Forelimb muscle (tissue), 1 donor: ENCODE data around the gene PRUNE2. TPM values are rescaled to one million over a fixed set of nuclear protein-coding genes. Genes with fewer than 3 reads are reported as not detected.
"Not testable (repeated sequence)": the region's sequence is repeated elsewhere in the genome, so short reads cannot be mapped to it uniquely, and the experiment has no call there.

Experiments used
- DNase-seq: peaks from one replicate; pipeline ENCODE4 v3.0.0-alpha.2; 2013; ENCODE audit warnings: low read depth
- polyA plus RNA-seq: library from polyadenylated mRNA; unstranded; fragments of 120-200 nt; gene quantifications from one replicate; pipeline ENCODE4 v1.2.1, GENCODE V29; 2013; ENCODE audit not compliant: insufficient read length

The PRUNE2 gene, protein sequence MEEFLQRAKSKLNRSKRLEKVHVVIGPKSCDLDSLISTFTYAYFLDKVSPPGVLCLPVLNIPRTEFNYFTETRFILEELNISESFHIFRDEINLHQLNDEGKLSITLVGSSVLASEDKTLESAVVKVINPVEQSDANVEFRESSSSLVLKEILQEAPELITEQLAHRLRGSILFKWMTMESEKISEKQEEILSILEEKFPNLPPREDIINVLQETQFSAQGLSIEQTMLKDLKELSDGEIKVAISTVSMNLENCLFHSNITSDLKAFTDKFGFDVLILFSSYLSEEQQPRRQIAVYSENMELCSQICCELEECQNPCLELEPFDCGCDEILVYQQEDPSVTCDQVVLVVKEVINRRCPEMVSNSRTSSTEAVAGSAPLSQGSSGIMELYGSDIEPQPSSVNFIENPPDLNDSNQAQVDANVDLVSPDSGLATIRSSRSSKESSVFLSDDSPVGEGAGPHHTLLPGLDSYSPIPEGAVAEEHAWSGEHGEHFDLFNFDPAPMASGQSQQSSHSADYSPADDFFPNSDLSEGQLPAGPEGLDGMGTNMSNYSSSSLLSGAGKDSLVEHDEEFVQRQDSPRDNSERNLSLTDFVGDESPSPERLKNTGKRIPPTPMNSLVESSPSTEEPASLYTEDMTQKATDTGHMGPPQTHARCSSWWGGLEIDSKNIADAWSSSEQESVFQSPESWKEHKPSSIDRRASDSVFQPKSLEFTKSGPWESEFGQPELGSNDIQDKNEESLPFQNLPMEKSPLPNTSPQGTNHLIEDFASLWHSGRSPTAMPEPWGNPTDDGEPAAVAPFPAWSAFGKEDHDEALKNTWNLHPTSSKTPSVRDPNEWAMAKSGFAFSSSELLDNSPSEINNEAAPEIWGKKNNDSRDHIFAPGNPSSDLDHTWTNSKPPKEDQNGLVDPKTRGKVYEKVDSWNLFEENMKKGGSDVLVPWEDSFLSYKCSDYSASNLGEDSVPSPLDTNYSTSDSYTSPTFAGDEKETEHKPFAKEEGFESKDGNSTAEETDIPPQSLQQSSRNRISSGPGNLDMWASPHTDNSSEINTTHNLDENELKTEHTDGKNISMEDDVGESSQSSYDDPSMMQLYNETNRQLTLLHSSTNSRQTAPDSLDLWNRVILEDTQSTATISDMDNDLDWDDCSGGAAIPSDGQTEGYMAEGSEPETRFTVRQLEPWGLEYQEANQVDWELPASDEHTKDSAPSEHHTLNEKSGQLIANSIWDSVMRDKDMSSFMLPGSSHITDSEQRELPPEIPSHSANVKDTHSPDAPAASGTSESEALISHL (N-terminal part only)
- 10.8 TPM for polyA plus RNA-seq

DNA sequence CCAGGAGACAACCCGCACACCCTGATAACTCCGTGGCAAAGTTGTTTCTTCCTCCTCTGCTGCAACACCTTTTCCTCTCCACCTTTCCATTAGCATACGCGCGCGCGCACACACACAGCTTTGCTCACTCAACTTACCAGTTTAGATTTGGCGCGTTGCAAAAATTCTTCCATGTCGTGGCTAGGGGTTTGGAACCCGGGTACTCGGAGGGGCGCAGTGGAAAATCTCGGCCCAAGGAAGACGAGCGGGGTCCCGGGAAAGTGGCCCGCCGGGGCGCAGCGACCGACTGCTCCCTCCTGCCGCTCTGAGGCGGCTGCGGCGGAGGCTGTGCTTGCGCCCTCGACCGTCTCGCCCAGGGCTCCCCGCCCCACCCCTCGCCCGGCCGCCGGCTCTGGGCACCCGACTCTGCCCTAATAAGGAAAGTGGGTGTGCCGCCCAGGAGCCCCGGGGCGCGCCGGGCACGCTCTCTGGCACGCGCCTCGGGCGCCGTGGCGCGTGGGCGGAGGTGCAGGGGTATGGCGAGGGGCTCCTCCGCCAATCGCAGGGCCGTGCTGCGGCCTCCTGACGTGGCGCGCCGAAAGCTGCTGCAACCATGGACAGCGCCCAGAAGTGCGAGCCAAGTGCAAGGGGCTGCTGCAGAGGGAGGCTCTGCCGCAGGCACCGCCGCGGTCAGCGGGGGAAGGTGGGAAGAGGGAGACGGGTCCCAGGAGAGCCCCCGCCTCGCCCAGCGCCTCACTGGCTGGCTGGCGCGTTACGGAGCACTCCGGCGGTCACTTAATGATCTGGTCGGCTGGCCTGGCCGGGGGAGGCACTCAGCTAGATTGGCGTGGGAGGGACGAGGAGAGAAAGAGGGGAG lies at the start of gene PRUNE2:
Gene PRUNE2 (minus strand): TSS at position 324 of the 856 bp plus-strand sequence. CDS start 151 bp downstream, at position 173.
- DNase-seq: peak; percentile 25

DNA sequence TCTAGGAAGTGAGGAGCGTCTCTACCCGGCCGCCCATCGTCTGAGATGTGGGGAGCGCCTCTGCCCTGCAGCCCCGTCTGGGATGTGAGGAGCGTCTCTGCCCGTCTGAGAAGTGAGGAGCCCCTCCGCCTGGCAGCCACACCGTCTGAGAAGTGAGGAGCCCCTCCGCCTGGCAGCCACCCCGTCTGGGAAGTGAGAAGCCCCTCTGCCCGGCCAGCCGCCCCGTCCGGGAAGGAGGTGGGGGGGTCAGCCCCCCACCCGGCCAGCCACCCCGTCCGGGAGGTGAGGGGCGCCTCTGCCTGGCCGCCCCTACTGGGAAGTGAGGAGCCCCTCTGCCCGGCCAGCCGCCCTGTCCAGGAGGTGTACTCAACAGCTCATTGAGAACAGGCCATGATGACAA lies 49.5 kb upstream of the PRUNE2 start:
- not testable (repeated sequence) for DNase-seq

DNA sequence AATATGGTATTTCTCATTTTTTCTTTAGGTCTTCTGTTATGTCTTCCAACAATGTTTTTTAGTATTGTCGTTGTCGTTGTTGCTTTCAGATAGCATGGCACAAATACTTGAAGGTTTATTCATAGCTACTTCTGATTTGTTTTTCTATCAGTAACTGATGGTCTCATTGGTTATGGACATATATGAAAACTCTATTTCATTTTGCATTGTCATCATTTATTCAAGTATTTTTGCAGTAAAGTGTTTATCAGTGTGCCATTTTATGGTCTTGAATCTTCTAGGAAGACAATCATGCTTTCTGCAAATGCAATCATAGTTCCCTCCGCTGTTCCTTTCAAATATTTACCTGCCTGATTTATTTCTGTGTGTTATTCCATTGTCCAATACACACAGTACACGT lies 44.0 kb upstream of the PRUNE2 start:
- DNase-seq: no peak

DNA sequence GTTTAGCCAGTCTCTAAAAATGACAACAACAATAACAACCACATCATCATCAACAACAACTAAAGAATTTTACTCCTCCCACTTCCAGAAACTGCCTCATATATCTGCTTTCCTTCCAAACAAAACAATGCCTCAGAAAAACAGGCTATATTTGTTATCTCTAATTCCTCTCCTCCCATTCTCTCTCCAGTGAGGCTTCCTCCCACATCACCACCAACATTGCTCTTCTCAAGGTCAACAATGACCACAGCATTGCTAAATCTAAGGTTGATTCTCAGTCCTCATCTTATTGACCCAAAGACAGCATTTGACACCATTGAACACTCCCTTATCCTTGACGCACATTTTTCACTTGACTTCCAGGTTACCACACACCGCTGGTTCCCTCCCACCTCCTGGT lies 38.1 kb upstream of the PRUNE2 start:
- DNase-seq: no peak

DNA sequence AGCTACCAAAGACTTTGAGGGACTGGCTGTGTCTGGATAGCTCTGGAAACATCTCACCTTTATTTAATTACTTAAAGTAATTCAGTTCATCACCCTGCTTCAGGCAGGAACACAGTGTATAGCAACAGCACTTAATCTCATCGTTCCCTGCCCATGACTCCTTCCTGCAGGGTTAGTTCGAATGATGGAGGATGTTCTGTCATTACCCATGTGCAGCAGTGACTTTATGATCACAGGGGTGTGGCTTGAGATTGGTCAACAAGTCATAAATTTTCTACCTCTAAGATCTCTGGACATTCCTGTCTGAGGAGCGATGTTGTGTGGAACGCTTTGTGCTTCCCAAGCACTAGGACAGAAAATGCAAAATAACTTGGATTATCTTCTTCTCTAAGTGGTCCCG lies 37.1 kb upstream of the PRUNE2 start:
- DNase-seq: no peak

DNA sequence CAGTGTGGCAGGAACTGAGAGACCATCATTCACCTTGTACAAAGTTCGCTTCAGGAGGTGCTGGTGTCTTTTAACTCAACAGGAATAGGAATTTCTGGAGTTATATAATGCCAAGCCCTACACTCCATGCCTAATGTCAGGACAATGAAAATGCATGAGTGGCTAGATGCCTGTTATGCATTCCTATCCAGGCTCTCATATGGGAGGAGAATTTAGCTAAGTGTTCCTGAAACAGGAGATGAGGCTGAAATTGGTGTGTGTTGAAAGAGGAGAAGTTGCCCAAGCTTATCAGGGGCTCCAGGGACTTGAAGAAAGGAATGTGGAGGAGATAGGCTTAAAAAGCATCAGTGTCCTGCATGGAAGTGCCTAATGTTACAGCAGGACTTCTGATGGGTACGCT lies 26.8 kb upstream of the PRUNE2 start:
- DNase-seq: no peak

DNA sequence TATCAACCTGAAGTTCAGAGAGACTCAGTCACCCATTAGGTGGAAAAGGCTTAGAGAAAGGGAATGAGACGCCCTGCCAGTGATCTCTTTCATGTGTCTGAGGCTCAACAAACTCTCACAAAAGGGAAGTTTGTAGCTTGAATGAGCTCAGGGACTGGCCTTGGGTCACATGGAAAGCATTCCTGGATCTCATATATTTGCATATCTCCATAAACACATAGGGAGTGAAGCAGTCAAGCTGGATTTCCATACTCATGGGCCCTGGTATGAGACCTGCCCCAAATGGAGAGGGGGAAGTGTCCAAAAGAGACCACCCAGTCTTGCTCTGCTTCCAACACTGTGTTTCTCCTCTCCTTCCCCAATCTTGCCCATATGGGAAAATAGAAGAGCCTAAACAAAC lies 26.4 kb upstream of the PRUNE2 start:
- no peak for DNase-seq

DNA sequence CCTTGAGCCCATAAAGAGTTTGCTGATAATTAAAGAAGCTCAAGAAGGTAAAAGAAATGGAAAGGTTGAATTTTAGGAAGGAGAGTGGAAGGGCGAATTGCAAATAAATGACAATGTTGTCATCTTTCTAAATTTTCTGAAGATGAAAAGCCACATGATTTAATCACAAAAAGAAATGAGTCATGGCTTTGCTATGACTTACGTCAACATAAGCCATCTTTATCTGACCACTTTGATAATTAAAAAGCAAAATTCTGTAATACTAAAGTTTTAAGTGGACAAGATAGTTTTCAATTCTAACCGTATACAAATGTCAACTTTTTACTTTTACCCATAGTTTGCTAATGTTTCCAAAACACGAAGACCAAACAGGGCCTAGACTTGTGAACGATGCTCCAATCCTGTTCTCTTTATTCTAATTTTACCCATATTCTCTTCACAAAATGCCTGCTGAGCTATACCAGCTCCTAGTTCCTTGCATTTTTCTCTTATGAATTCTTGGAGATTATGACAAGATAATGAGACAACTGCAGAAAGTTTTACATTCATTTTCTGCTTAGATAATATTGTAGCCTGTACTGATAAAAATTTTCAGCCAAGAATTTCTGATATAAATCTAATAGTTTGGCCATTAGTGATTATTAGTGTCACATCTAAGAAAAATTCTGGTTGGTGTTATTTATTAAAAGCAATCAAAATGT lies 21.8 kb upstream of the PRUNE2 start:
- no peak for DNase-seq

DNA sequence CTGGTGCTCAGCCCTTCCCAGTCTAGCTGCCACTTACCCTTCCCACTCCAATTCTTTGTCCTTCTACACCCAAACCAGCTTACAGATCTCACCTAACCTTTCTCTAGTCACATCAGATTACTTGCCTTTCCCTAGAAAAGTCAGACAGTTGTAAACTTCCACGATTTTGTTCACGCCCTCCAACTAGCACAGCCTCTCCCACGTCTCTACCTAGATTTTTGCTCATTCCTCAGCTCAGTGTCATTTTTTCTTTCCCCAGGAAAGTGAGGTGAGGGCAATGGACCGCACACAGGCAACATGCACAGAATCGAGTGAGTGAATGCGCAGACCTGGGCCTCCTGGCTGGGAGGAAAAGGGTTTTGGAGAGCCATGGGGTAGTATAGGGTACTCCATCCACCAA lies 20.9 kb upstream of the PRUNE2 start:
- no peak for DNase-seq

DNA sequence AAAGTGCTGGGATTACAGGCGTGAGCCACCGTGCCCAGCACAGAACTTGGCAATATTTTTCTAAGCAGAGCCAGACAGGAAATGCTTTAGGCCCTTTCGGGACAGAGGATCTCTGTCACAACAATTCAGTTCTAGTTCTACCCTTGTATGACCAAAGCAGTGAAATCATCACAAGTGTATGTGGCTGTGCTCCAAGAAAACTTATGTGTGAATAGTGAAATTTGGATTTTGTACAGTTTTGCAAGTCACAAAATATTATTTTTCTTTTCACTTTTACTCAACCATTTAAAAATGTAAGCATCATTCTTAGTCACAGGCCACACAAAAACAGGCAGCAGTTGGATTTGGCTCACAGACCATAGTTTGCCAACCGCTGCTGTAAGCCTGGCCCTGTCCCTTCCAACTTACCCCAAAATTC lies 20.4 kb upstream of the PRUNE2 start:
- DNase-seq: no peak

DNA sequence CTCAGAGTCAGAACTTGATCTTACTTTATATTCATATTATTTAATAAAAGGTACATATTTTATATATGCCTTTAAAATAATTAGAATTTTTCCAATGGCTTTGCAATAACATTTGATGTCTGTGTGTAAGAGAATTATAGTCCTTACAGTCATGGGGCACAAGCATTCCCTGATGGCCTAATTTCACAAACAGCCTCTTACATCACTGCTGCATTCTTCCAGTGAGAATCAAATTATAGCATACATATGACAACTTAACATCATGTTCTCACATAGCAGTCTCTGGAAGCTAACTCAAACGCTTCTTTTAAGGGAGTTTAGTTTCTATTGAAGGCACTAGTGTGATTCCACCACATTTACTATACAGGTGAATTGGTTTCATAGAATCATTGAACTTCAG lies 15.3 kb upstream of the PRUNE2 start:
- no peak for DNase-seq

DNA sequence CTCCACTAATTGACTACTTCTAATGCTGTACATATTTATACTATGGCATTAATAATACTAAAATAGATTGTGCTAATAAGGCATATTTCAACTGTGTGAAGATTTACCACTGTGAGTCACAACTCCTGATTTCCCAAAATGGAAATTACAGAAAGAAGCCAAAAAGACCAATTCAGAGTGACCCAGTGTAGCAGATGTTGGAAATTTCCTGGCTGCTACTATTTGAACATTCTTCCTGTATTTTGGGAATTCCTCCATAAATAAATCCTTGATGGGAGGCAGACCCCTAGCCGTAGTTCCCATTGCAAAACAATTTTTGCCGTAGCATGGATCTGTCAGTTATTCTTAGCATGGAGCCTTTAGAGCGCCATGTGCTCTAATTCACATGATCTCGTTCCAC lies 11.4 kb upstream of the PRUNE2 start:
- no peak for DNase-seq

DNA sequence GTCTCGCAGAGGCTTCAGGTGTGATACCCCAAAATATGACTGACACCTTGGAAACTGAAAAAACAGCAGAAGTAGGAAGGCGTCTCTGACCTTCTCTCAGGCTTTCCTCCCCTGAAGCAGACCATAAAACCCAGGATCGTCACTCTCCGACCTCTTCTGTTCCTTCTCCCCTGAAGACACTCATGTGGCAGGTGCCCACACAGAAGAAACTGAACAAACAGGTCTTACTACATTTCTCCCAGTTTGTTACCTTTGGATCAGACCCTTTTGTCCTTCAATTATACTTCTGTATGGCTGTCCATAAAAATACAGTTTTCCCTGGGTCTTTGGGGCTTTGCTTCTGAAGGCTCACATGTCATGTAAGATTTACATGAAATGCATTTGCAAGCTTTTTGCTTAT lies 10.3 kb upstream of the PRUNE2 start:
- no peak for DNase-seq

DNA sequence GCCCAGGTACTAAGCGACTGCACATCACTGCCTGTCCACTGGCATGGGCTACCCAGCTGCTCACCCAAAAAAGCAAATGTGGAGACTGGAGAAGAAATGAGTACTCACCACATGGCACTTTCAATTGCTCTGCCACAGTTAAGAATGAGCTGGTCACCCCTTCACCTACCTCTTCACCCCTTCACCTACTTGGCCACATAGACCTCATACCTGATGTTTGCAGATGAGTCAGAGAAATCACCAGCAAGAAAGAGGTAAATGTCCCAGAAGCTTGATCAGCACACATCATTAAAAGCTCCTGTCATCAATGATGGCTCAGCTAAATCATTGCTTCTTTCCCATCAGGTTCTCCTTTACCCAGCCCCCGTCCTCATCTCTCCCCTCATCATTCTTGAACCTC lies 7.6 kb upstream of the PRUNE2 start:
- no peak for DNase-seq

DNA sequence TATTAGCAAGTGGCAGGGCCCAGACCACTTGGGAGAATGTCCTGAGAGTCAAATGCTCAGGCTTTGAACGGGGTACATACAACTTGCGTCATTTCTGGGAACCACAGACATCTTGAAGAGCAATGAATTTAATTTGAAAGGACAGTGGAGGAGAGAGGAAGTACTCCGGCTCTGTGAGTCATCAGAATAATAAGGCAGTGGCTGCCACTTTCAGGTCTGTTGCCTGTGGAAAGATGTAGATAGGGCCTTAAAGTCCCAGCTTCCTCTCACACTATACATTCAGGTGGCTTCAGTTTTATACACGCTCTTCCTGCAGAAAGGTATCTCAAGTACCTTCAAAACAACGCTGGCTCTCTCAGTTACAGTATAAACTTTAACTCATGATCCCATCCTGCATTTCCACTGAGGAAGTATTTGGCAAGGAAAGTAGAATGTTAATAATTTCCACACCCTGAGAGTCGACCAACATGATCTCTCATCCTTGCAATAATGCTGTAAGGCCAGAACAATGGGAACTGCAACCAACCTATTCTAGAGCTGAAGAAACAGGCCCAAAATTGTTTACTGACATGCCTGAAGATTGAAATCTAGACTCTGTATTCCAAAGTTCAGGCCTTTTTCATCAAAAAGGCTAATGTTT lies 6.8 kb upstream of the PRUNE2 start:
- DNase-seq: no peak

DNA sequence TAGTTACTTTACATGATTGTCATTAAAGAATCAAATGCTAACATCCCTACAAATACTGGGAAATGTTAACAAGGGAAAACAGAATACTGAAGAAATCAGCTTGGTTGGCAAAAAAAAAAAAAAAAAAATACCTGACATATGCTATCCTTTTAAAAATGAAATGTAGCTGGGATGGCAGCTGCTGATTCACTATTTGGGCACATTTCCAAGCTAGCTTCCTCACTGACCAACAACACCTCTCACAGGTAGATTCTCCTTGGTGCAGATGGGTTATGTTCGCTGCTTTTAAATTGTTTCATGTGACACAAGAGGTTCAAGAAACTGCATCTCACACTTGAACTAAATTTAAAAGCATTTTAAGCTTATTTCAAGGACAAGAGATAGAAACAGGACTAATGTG lies 6.1 kb upstream of the PRUNE2 start:
- DNase-seq: no peak

DNA sequence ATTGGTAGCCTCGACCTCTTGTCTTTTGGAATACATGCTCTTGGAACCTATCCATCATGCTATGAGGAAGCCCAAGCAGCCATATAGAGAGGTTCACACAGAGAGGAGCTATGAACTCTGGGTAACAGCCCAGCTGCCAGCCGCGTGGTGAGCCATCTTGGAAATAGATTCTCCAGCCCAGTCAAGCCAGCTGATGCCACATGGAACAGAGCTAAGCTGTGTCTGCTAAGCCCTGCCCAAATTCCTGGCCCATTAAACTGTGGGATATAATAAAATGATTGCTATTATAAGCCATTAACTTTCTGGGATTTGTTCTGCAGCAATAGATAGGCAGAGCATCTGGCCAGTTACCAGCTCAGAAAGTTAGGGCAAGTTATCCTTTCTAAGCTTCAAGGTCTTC lies 4.9 kb upstream of the PRUNE2 start:
- no peak for DNase-seq

DNA sequence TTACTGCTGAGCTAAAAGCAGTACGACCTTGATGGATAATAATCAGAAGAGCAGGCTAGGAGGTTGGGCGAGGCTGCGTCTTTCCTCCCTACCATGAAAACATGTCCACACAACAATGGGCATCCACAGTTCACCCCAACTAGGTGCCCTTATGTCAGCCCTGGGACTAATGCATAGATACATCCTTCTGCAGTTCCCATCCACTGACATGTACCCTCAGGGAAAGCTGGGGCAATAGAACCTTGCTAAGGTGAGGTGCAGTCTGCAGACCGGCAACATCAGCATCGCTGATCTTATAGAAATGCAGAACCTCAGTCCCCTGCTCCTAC lies 697 bp upstream of the PRUNE2 start:
- no peak for DNase-seq

DNA sequence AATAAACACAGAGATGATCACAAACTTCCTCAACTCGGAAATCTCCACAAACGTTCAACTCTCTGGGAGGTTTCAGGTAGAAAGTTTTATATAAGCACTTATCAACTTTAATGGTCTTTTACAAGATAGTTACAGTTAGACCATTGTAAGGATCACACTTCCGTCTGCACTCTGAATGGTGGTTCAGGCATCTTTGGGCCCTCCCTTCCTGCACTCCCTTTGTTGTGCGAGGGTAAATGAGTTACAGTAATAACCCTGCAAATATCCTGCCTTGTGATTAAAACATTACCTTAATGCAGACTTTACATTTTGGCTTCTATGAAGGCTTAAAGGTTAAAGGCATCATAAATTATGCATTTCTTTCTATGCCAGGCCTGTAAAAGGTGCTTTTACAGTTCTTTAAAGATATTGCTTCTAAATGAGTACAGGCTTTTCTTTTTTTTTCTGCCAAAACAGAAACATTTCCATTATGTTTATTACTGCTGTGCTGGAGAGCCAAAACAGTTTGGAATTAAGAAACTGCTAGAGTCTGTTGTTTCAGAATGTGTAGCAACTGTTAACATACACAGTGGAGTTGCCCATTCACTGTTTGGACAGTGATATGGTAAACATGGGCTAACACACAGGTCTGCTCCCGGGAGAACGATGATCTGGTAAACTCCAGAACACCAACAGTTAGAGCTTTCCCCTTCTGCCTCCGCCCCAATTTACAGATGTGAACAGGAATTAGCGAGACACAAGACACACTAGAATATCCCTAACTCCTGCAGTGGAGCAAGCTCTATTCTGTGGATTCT lies 1.1 kb downstream of the PRUNE2 start:
- no peak for DNase-seq
